Stimulated activated CD4-positive, alpha-beta T cell treated with anti-CD3 and anti-CD28 coated beads, TNF-alpha, amount 100 ng/mL, for 24 hours (primary cell): ENCODE measurements around the gene RFWD3.

ENCODE experiments used
- DNase-seq, 3 experiments: peaks; one replicate each; pipeline ENCODE4 v3.0.0-alpha.2; 2020; ENCODE audit warnings: low read depth in 3 of 3

The RFWD3 gene

GRCh38 chr16:74623214-74623838, 43.4 kb downstream of the RFWD3 start:
- DNase-seq: no peak

- no peak for DNase-seq
These were observed 44.7 kb downstream of the RFWD3 start for GRCh38 chr16:74622005-74622404.

- no peak for DNase-seq
These were observed 49.4 kb downstream of the RFWD3 start for GRCh38 chr16:74617206-74617788.

GRCh38 chr16:74611721-74612120, 55.0 kb downstream of the RFWD3 start:
- DNase-seq: no peak

- no peak for DNase-seq
These were observed 57.7 kb downstream of the RFWD3 start for GRCh38 chr16:74608944-74609343.

- DNase-seq: no peak
These were observed 58.3 kb downstream of the RFWD3 start for GRCh38 chr16:74608381-74608780.

- no peak for DNase-seq
These were observed 58.7 kb downstream of the RFWD3 start for GRCh38 chr16:74607962-74608356.

- DNase-seq: no peak
These were observed 59.2 kb downstream of the RFWD3 start for GRCh38 chr16:74607310-74607961.

GRCh38 chr16:74606521-74607309, 60.0 kb downstream of the RFWD3 start, which contains the start of gene GLG1:
Gene GLG1, minus strand, starts transcription at chr16:74607114. Its CDS starts 20 bp downstream, at chr16:74607094.
- DNase-seq: peak; percentile 79 to 89 (median 82)

- DNase-seq: no peak
These were observed 60.7 kb downstream of the RFWD3 start for GRCh38 chr16:74605746-74606520.

- no peak for DNase-seq
These were observed 61.3 kb downstream of the RFWD3 start for GRCh38 chr16:74605332-74605731.

GRCh38 chr16:74603848-74604247, 62.8 kb downstream of the RFWD3 start:
- no peak for DNase-seq

- peak in 2 of 3 experiments; percentile 26 to 56 for DNase-seq
These were observed 65.4 kb downstream of the RFWD3 start for GRCh38 chr16:74601126-74601871.

- DNase-seq: no peak
These were observed 70.1 kb downstream of the RFWD3 start for GRCh38 chr16:74596586-74596985.

- no peak for DNase-seq
These were observed 73.8 kb downstream of the RFWD3 start for GRCh38 chr16:74592847-74593246.

GRCh38 chr16:74591876-74592650, 74.6 kb downstream of the RFWD3 start:
- DNase-seq: no peak

GRCh38 chr16:74586948-74587347, 79.7 kb downstream of the RFWD3 start:
- DNase-seq: no peak

- DNase-seq: no peak
These were observed 80.7 kb downstream of the RFWD3 start for GRCh38 chr16:74585846-74586443.

GRCh38 chr16:74583926-74584666, 82.6 kb downstream of the RFWD3 start:
- DNase-seq: no peak
